Testis (tissue), 3 donors: Measurements from ENCODE around the gene MAML2. TPM values are rescaled to one million over a fixed set of nuclear protein-coding genes. Genes with fewer than 3 reads are reported as not detected.

ENCODE experiments used
- DNase-seq: peaks from one replicate; pipeline ENCODE4 v3.0.0-alpha.2; 2019
- H3K27ac ChIP-seq, 2 donors: fragments of 200-600 bp; sonication (generic); one replicate each; pipeline ENCODE4 v1.5.1; 2019
- H3K27me3 ChIP-seq: fragments of 200-600 bp; sonication (generic); one replicate; pipeline ENCODE4 v1.5.1; 2019
- H3K36me3 ChIP-seq: fragments of 200-600 bp; sonication (generic); one replicate; pipeline ENCODE4 v1.5.1; 2017; ENCODE audit warnings: low read depth; ENCODE audit errors: missing control alignments
- H3K4me1 ChIP-seq: fragments of 200-600 bp; sonication (generic); one replicate; pipeline ENCODE4 v1.5.1; 2019
- H3K4me3 ChIP-seq, 2 donors: fragments of 200-600 bp; sonication (generic); one replicate each; pipeline ENCODE4 v1.5.1; 2017 to 2019
- H3K9me3 ChIP-seq: fragments of 200-600 bp; sonication (generic); one replicate; pipeline ENCODE4 v1.5.1; 2017
- POLR2A ChIP-seq: fragments of 450-650 bp; IDR thresholded peaks from one replicate; pipeline ENCODE4 v1.6.1; 2017; ENCODE audit warnings: antibody characterized with exemption, mild to moderate bottlenecking, moderate library complexity
- whole genome bisulfite sequencing, 2 donors: methylation state at CpG; one replicate each; pipeline ENCODE4 v1.1.5; 2018; 5-methylcytosine and 5-hydroxymethylcytosine counted together
- intact Hi-C: fragments of 100-400 bp; cut with DNase I; formaldehyde crosslinking; loops from one replicate; pipeline ENCODE4 v1.15.1; 2023; ENCODE audit warnings: low total_unique reads
- polyA plus RNA-seq: library from polyadenylated mRNA; stranded (reverse); fragments of 350-450 nt; fragmentation: Illumina TruSeq; extraction: RNeasy Lipid Tissue Mini Kit (QIAGEN cat#74804); gene quantifications from one replicate; pipeline ENCODE4 v1.2.3, GENCODE V29; 2014; ENCODE audit warnings: low read depth, low replicate concordance; ENCODE audit not compliant: insufficient read depth
- total RNA-seq, 2 donors: library from RNA; depleted of rRNA; stranded (reverse); fragments of >200 nt; gene quantifications; one replicate each; pipeline ENCODE4 v1.2.3, GENCODE V29; 2016
- TF ChIP-seq, protein P1 (sequence below), 3 experiments: fragments of 450-650 bp in 2 of 3; fragments of 200-600 bp in 1 of 3; sonication (generic) in 1 of 3; IDR thresholded peaks; one replicate each; pipeline ENCODE4 v1.5.1; 2016 to 2019; ENCODE audit warnings: antibody characterized with exemption in 3 of 3, mild to moderate bottlenecking in 2 of 3, moderate library complexity in 1 of 3

The MAML2 gene
- total and polyA plus RNA-seq, 3 donors from 2014 or later, result 5.1 to 23.6 (median 17.6) TPM

DNA sequence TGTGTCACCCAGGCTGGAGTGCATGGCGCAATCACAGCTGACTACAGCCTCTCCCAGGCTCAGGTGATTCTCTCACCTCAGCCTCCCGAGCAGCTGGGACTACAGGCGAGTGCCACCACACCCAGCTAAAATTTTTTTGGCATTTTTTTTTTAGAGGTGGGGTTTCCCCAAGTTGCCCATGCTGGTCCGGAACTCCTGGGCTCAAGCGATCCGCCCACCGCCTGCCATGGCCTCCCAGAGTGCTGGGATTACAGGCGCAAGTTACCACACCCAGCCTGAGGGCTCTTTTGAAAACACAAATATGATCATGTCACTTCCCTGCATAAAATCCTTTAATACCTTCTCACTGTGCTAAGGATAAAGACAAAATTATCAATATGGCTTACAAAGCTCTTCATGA is 88.1 kb downstream of the MAML2 start:
- no peak for DNase-seq
- H3K9me3 ChIP-seq, result no peaks in the 10 kb centered on the region
- WGBS, 2 donors, result 77 to 85% methylated on average over 8 of the region's 8 CpGs
- intact Hi-C loops, result no loop called here
- no peak overlapping the region for H3K4me3 ChIP-seq
- no peak overlapping the region for H3K27ac ChIP-seq
- H3K4me1 ChIP-seq, result peaks cover 30% of the 10 kb centered on the region
- H3K27me3 ChIP-seq, result no peaks in the 10 kb centered on the region
- TF ChIP-seq POLR2A, result no peak
- TF ChIP-seq, protein P1, sequence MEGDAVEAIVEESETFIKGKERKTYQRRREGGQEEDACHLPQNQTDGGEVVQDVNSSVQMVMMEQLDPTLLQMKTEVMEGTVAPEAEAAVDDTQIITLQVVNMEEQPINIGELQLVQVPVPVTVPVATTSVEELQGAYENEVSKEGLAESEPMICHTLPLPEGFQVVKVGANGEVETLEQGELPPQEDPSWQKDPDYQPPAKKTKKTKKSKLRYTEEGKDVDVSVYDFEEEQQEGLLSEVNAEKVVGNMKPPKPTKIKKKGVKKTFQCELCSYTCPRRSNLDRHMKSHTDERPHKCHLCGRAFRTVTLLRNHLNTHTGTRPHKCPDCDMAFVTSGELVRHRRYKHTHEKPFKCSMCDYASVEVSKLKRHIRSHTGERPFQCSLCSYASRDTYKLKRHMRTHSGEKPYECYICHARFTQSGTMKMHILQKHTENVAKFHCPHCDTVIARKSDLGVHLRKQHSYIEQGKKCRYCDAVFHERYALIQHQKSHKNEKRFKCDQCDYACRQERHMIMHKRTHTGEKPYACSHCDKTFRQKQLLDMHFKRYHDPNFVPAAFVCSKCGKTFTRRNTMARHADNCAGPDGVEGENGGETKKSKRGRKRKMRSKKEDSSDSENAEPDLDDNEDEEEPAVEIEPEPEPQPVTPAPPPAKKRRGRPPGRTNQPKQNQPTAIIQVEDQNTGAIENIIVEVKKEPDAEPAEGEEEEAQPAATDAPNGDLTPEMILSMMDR (IDR thresholded peaks at IDR 0.05), result no peak
- H3K36me3 ChIP-seq, result no peaks in the 10 kb centered on the region

DNA sequence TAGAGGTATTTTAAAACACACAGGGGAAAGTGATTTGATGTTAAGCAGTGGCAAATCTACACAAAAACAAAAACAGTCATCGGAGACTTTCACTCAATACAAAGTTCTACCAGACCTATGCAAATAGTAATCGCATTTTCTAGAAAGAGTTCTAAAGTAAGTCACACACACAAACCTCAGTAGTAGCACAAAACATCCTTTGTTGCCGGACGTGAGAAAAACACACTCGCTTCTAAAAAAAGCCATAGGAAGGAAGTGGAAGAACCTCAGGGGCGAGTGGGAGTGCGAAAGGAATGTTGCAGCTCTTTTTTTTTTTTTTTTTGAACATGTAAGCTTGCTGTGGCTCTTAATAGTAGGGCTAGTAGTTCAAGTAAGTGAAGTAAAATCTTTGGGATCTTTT is 88.9 kb downstream of the MAML2 start:
- DNase-seq, result peak; percentile 74
- TF ChIP-seq, protein P1 (IDR thresholded peaks at IDR 0.05), result no peak
- no peak for TF ChIP-seq POLR2A
- Histone ChIP-seq H3K4me1 (peaks cover 27% of the 10 kb centered on the region), H3K27ac (peak overlapping the region; percentile 9 to 71), H3K4me3 (no peak overlapping the region), H3K36me3 (no peaks in the 10 kb centered on the region), H3K9me3 (no peaks in the 10 kb centered on the region), H3K27me3 (no peaks in the 10 kb centered on the region)
- 39 to 40% methylated on average over 7 of the region's 7 CpGs for WGBS, 2 donors
- intact Hi-C loops, result no loop called here

DNA sequence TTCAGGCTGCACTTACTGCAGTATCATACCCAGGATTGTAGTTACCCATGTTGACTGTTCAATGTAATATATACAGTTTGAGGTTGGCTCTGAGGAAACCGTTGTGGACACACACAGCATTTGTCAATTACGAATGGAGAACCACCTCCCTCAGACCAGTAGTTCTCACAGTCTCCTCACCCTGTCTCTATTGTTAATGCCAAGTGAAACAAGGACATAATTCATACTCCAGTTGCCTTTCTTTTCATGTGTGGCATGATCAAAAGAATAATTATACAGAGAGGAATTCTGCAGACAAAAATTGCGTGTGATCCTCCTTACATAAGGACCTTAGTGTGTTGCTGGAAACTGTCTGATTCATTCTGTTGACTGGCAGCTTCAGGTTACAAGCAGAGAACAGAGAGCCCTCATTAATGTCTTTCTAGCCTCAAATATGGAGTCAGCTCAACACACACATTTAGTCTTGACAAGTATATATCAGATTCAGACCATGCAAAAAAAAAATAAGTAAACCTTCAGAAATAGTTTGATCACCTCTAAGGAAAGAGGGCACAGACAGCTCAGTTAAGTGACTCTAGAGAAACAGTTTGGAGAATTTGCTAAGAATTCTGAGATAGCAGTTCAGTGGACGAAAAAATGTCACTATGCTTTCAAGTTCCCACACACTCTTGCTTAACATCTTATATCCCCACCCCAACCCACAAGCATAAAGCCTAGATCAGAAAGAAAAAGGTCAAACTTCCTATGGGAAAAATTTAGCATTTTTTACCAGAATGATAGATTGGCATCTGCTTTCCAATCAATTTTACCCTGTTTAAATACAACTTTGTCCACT is 96.1 kb downstream of the MAML2 start:
- Histone ChIP-seq H3K27me3 (no peaks in the 10 kb centered on the region), H3K4me1 (peaks cover 9% of the 10 kb centered on the region), H3K9me3 (no peaks in the 10 kb centered on the region), H3K27ac (no peak overlapping the region), H3K4me3 (no peak overlapping the region), H3K36me3 (no peaks in the 10 kb centered on the region)
- no peak for DNase-seq
- TF ChIP-seq POLR2A, result no peak
- TF ChIP-seq, protein P1 (IDR thresholded peaks at IDR 0.05), result no peak
- 53 to 62% methylated on average over 4 of the region's 4 CpGs for WGBS, 2 donors
- intact Hi-C loops, result no loop called here

DNA sequence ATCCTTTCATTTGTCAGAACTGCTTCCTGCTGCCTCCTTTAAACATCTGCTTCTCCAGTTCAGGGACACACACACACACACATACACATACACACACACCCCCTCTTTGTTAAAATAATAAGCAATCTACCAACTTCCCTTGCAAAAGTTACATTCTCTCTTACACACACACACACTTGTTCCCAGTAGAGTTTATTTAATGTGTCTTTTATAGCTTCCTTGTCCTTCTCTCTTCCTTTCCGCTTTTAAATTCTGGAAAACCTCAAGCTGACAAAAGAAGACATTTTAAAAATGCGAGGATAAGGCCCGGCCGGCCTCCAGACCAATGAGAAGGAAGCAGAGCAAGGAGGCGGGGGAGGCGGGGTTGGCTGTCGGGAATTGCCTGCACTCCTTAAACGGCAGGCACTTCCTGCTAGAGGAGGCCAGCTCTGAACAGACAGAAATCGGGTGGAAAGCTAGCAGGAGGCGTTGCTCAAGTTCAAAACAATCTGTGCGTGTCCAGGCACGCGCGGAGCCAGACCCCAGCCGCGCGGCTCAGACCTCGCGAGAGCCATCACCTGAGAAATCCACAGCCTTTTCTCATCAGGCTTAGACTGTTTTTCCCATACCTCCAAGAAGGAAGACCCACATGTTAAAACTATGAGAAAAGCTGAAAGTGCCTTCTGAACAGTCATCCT is 99.9 kb downstream of the MAML2 start:
- DNase-seq, result peak; percentile 97
- TF ChIP-seq, protein P1 (IDR thresholded peaks at IDR 0.05), result no peak
- TF ChIP-seq POLR2A, result no peak
- no peaks in the 10 kb centered on the region for H3K9me3 ChIP-seq
- H3K4me1 ChIP-seq, result peaks cover 6% of the 10 kb centered on the region
- H3K4me3 ChIP-seq, result peak overlapping the region; percentile 51 to 57
- WGBS, 2 donors, result 0% methylated on average over 19 of the region's 19 CpGs
- no peaks in the 10 kb centered on the region for H3K27me3 ChIP-seq
- intact Hi-C loops, result no loop called here
- H3K36me3 ChIP-seq, result no peaks in the 10 kb centered on the region
- peak overlapping the region; percentile 57 to 88 for H3K27ac ChIP-seq
